SK-N-SH (cell line): ENCODE measurements around the gene ILF3. TPM values are rescaled to one million over a fixed set of nuclear protein-coding genes. Genes with fewer than 3 reads are reported as not detected.

Source experiments
- CTCF ChIA-PET: fragments of 300-600, 350-600 bp; formaldehyde crosslinking; extraction: SDS; loops from one replicate; lab custom pipeline; 2021; lab: Yijun Ruan, JAX
- POLR2A ChIA-PET: fragments of 350-600 bp; sonication (Branson Sonifier 250); formaldehyde crosslinking; extraction: SDS; loops from one replicate; lab custom pipeline; 2020; ENCODE audit warnings: antibody characterized with exemption, inconsistent platforms; lab: Yijun Ruan, JAX
- DNase-seq: peaks from one replicate; pipeline ENCODE4 v3.0.0; 2012
- H2AFZ ChIP-seq: fragments of 200-600 bp; sonication (generic); 2 replicates; pipeline ENCODE4 v1.8.1; 2016; ENCODE audit warnings: antibody characterized with exemption, mild to moderate bottlenecking, low read depth
- H3F3A ChIP-seq: fragments of 200-600 bp; sonication (generic); replicated peaks from 2 replicates; pipeline ENCODE3; 2016; ENCODE audit warnings: antibody characterized with exemption, mild to moderate bottlenecking; ENCODE audit not compliant: insufficient read depth
- H3K27ac ChIP-seq, 2 experiments: fragments of 200-500 bp in 1 of 2; fragments of 200-600 bp in 1 of 2; sonication (Bioruptor generic) in 1 of 2; sonication (generic), shearing (Covaris generic) in 1 of 2; 2 replicates each; pipeline versions ENCODE4 v1.5.1 to v1.6.1; 2014 to 2016; ENCODE audit warnings: low read depth in 2 of 2, inconsistent platforms in 1 of 2, low read length in 1 of 2, mild to moderate bottlenecking in 1 of 2, mixed read lengths in 1 of 2
- H3K27me3 ChIP-seq: fragments of 200-600 bp; sonication (generic), shearing (Covaris generic); 2 replicates; pipeline ENCODE4 v1.6.1; 2016; ENCODE audit warnings: mixed run types; ENCODE audit not compliant: insufficient read depth
- H3K36me3 ChIP-seq, 2 experiments: fragments of 200-500 bp in 1 of 2; fragments of 200-600 bp in 1 of 2; sonication (Bioruptor generic) in 1 of 2; sonication (generic) in 1 of 2; replicated peaks in 1 of 2; 2 replicates each; pipeline versions ENCODE3 to v1.5.1; 2014 to 2016; ENCODE audit warnings: low read length in 1 of 2, mild to moderate bottlenecking in 1 of 2; ENCODE audit not compliant: insufficient read depth in 2 of 2, control insufficient read depth in 1 of 2
- H3K4me1 ChIP-seq, 2 experiments: fragments of 200-500 bp in 1 of 2; fragments of 200-600 bp in 1 of 2; sonication (Bioruptor generic) in 1 of 2; sonication (generic), shearing (Covaris generic) in 1 of 2; 2 replicates each; pipeline versions ENCODE4 v1.5.1 to v1.6.1; 2014 to 2016; ENCODE audit warnings: low read depth in 1 of 2, low read length in 1 of 2, mixed run types in 1 of 2; ENCODE audit not compliant: insufficient read depth in 2 of 2, control insufficient read depth in 1 of 2
- H3K4me2 ChIP-seq: fragments of 200-600 bp; sonication (generic), shearing (Covaris generic); 2 replicates; pipeline ENCODE4 v1.6.1; 2017; ENCODE audit warnings: mixed run types
- H3K4me3 ChIP-seq, 2 experiments: fragments of 200-500 bp in 1 of 2; fragments of 200-600 bp in 1 of 2; sonication (Bioruptor generic) in 1 of 2; sonication (generic), shearing (Covaris generic) in 1 of 2; 2 replicates each; pipeline versions ENCODE4 v1.5.1 to v1.8.1; 2014 to 2016; ENCODE audit warnings: low read depth in 2 of 2, inconsistent platforms in 1 of 2, low read length in 1 of 2, mild to moderate bottlenecking in 1 of 2, mixed read lengths in 1 of 2, moderate library complexity in 1 of 2
- H3K79me2 ChIP-seq: fragments of 200-600 bp; sonication (generic); 2 replicates; pipeline ENCODE4 v1.8.1; 2017; ENCODE audit warnings: mild to moderate bottlenecking; ENCODE audit not compliant: insufficient read depth
- H3K9ac ChIP-seq: fragments of 200-600 bp; sonication (generic); 2 replicates; pipeline ENCODE4 v1.6.1; 2017; ENCODE audit warnings: mixed run types
- H3K9me2 ChIP-seq: fragments of 200-600 bp; sonication (generic); 2 replicates; pipeline ENCODE4 v1.6.1; 2017; ENCODE audit warnings: mixed run types
- H3K9me3 ChIP-seq: fragments of 200-600 bp; sonication (generic); 2 replicates; pipeline ENCODE4 v1.6.1; 2017; ENCODE audit warnings: mixed run types, mild to moderate bottlenecking, moderate library complexity
- H4K20me1 ChIP-seq: fragments of 200-600 bp; sonication (generic); 2 replicates; pipeline ENCODE4 v1.6.1; 2017; ENCODE audit warnings: mild to moderate bottlenecking, mixed run types; ENCODE audit not compliant: insufficient read depth
- CHD2 ChIP-seq: fragments of 150-350 bp; IDR thresholded peaks from 2 replicates; pipeline ENCODE4 v1.6.1; 2018; ENCODE audit warnings: low read length; ENCODE audit not compliant: partially characterized antibody
- EP300 ChIP-seq, 2 experiments: IDR thresholded peaks; 2 replicates each; pipeline versions ENCODE4 v1.4.0 to v1.6.1; 2012; ENCODE audit warnings: borderline replicate concordance in 1 of 2, low read depth in 1 of 2, low read length in 1 of 2
- FOXM1 ChIP-seq: IDR thresholded peaks from 2 replicates; pipeline ENCODE4 v1.4.0; 2012; ENCODE audit warnings: low read depth, mild to moderate bottlenecking
- GABPA ChIP-seq: IDR thresholded peaks from 2 replicates; pipeline ENCODE4 v1.4.0; 2012; ENCODE audit warnings: low read depth, mild to moderate bottlenecking
- GATA2 ChIP-seq: sonication (generic); formaldehyde crosslinking; IDR thresholded peaks from 2 replicates; pipeline ENCODE4 v1.5.0; 2020; ENCODE audit warnings: mild to moderate bottlenecking, missing genetic modification reagents
- IRF3 ChIP-seq: fragments of 150-350 bp; IDR thresholded peaks from 2 replicates; pipeline ENCODE4 v1.6.1; 2016; ENCODE audit warnings: mild to moderate bottlenecking, low read depth, low read length
- JUND ChIP-seq: IDR thresholded peaks from 2 replicates; pipeline ENCODE4 v1.4.0; 2012
- MAX ChIP-seq: IDR thresholded peaks from 2 replicates; pipeline ENCODE4 v1.4.0; 2012; ENCODE audit warnings: low read depth
- MEF2A ChIP-seq: IDR thresholded peaks from 2 replicates; pipeline ENCODE4 v1.4.0; 2012; ENCODE audit warnings: low read depth, borderline replicate concordance
- POLR2AphosphoS5 ChIP-seq: IDR thresholded peaks from 2 replicates; pipeline ENCODE4 v1.6.1; 2012; ENCODE audit warnings: low read depth, low read length
- RAD21 ChIP-seq: IDR thresholded peaks from 2 replicates; pipeline ENCODE4 v1.6.1; 2012; ENCODE audit warnings: mild to moderate bottlenecking, low read length
- RCOR1 ChIP-seq: fragments of 150-350 bp; IDR thresholded peaks from 2 replicates; pipeline ENCODE4 v1.6.1; 2017; ENCODE audit warnings: antibody characterized with exemption, low read length
- RFX5 ChIP-seq: IDR thresholded peaks from 2 replicates; pipeline ENCODE4 v1.6.1; 2012; ENCODE audit warnings: mild to moderate bottlenecking, improper control_type of control experiment, low read length
- SIN3A ChIP-seq: IDR thresholded peaks from 2 replicates; pipeline ENCODE4 v1.6.1; 2012; ENCODE audit warnings: low read depth, mild to moderate bottlenecking, low read length, moderate library complexity, borderline replicate concordance
- SMC3 ChIP-seq: IDR thresholded peaks from 2 replicates; pipeline ENCODE4 v1.6.1; 2012; ENCODE audit warnings: low read depth, low read length, improper control_type of control experiment
- TAF1 ChIP-seq: IDR thresholded peaks from 2 replicates; pipeline ENCODE4 v1.6.1; 2012; ENCODE audit warnings: low read depth, mild to moderate bottlenecking, low read length, moderate library complexity, borderline replicate concordance
- ZBTB33 ChIP-seq: IDR thresholded peaks from 2 replicates; pipeline ENCODE4 v1.4.0; 2012; ENCODE audit warnings: low read depth, borderline replicate concordance
- WGBS: methylation state at CpG from one replicate; pipeline ENCODE4 v1.1.6; 2017; ENCODE audit warnings: low lambda C conversion rate; 5-methylcytosine and 5-hydroxymethylcytosine counted together
- polyA plus RNA-seq, 3 experiments: library from polyadenylated mRNA; depleted of rRNA; stranded (reverse); fragments of >200 nt; gene quantifications; 2 replicates each; pipeline ENCODE4 v1.2.3, GENCODE V29; 2012
- TF ChIP-seq, protein P1 (sequence below): IDR thresholded peaks from 2 replicates; pipeline ENCODE4 v1.6.1; 2012; ENCODE audit warnings: mild to moderate bottlenecking, low read depth, low read length, moderate library complexity
- TF ChIP-seq, protein P2 (sequence below): IDR thresholded peaks from 2 replicates; pipeline ENCODE4; 2012
- TF ChIP-seq, protein P3 (sequence below): IDR thresholded peaks from 2 replicates; pipeline ENCODE4 v1.4.0; 2012; ENCODE audit warnings: low read depth, borderline replicate concordance

ILF3 gene
- polyA plus RNA-seq, 1 of the 3 experiments (the other 2 are of a cell fraction) = 229 TPM

- Histone ChIP-seq H3F3A (peaks cover 42% of the 10 kb centered on the region), H4K20me1 (peaks cover 76% of the 10 kb centered on the region), H3K9me2 (no peaks in the 10 kb centered on the region), H3K27me3 (no peaks in the 10 kb centered on the region), H3K4me2 (no peak overlapping the region), H3K36me3 (peaks cover 24 to 50% of the 10 kb centered on the region in 2 experiments), H3K9ac (no peak overlapping the region), H3K4me3 (no peak overlapping the region), H2AFZ (no peak overlapping the region), H3K27ac (no peak overlapping the region), H3K4me1 (peaks cover 0 to 10% of the 10 kb centered on the region in 2 experiments; a peak in 1 of 4 replicates), H3K9me3 (no peaks in the 10 kb centered on the region), H3K79me2 (no peaks in the 10 kb centered on the region; the same call in 1 of the 2 replicates)
- no peak for DNase-seq
- 100% methylated on average over 1 of the region's 5 CpGs for WGBS
- ChIA-PET CTCF (interaction anchor here (0.8 to 2.5 kb wide), 4 partner anchors 8 to 111 kb away, joined by 3 to 14 read pairs (median 6); partner anchors contain the start of gene QTRT1), POLR2A (interaction anchor here (1.2 kb wide), 1 partner anchor 18 kb away, joined by 3 read pairs; no protein-coding TSS in a partner anchor)
- no peak for TF ChIP-seq ZBTB33
- no peak for TF ChIP-seq SIN3A
- TF ChIP-seq FOXM1 = no peak
- TF ChIP-seq EP300 (IDR thresholded peaks at IDR 0.05; ENCODE audit: borderline replicate concordance in 1 of 2, low read depth in 1 of 2, low read length in 1 of 2) = no peak
- no peak for TF ChIP-seq JUND
- no peak for TF ChIP-seq TAF1
- TF ChIP-seq GATA2 (CRISPR knock-in tag) = no peak
- no peak for TF ChIP-seq MAX
- TF ChIP-seq RFX5 = no peak
- no peak for TF ChIP-seq MEF2A
- no peak for TF ChIP-seq IRF3
- TF ChIP-seq, protein P1, sequence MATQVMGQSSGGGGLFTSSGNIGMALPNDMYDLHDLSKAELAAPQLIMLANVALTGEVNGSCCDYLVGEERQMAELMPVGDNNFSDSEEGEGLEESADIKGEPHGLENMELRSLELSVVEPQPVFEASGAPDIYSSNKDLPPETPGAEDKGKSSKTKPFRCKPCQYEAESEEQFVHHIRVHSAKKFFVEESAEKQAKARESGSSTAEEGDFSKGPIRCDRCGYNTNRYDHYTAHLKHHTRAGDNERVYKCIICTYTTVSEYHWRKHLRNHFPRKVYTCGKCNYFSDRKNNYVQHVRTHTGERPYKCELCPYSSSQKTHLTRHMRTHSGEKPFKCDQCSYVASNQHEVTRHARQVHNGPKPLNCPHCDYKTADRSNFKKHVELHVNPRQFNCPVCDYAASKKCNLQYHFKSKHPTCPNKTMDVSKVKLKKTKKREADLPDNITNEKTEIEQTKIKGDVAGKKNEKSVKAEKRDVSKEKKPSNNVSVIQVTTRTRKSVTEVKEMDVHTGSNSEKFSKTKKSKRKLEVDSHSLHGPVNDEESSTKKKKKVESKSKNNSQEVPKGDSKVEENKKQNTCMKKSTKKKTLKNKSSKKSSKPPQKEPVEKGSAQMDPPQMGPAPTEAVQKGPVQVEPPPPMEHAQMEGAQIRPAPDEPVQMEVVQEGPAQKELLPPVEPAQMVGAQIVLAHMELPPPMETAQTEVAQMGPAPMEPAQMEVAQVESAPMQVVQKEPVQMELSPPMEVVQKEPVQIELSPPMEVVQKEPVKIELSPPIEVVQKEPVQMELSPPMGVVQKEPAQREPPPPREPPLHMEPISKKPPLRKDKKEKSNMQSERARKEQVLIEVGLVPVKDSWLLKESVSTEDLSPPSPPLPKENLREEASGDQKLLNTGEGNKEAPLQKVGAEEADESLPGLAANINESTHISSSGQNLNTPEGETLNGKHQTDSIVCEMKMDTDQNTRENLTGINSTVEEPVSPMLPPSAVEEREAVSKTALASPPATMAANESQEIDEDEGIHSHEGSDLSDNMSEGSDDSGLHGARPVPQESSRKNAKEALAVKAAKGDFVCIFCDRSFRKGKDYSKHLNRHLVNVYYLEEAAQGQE = no peak
- no peak for TF ChIP-seq RAD21
- TF ChIP-seq, protein P2, sequence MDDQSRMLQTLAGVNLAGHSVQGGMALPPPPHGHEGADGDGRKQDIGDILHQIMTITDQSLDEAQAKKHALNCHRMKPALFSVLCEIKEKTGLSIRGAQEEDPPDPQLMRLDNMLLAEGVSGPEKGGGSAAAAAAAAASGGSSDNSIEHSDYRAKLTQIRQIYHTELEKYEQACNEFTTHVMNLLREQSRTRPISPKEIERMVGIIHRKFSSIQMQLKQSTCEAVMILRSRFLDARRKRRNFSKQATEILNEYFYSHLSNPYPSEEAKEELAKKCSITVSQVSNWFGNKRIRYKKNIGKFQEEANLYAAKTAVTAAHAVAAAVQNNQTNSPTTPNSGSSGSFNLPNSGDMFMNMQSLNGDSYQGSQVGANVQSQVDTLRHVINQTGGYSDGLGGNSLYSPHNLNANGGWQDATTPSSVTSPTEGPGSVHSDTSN = no peak
- TF ChIP-seq POLR2AphosphoS5 = no peak
- TF ChIP-seq SMC3 = no peak
- no peak for TF ChIP-seq GABPA
- TF ChIP-seq RCOR1 = no peak
- TF ChIP-seq, protein P3, sequence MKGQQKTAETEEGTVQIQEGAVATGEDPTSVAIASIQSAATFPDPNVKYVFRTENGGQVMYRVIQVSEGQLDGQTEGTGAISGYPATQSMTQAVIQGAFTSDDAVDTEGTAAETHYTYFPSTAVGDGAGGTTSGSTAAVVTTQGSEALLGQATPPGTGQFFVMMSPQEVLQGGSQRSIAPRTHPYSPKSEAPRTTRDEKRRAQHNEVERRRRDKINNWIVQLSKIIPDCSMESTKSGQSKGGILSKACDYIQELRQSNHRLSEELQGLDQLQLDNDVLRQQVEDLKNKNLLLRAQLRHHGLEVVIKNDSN = no peak
- TF ChIP-seq CHD2 = no peak
Observed at GRCh38 chr19:10691883-10692282, 37.7 kb downstream of the ILF3 start.
